ENCODE data around the gene HLA-A.

HLA-A gene

DNA sequence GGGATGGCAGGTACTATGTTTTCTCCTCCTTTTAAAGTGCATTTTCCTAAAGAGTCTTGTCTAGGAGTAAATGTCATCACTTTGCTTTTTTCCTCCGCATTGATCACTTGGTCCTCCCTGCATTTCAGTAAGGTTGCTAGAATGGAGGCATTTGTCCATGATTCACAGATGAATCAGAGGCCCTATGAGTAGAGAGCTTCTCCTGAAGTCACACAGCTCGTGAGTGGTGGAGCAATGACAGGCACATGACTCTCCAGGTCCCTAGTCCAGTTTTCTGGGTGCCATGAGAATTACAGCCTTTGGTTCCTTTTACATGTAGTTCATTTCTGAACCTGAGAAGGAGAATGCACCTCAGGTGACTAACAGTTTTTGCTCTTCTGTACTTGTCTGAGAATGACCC is 50.5 kb downstream of the HLA-A start:
- no peak for DNase-seq

DNA sequence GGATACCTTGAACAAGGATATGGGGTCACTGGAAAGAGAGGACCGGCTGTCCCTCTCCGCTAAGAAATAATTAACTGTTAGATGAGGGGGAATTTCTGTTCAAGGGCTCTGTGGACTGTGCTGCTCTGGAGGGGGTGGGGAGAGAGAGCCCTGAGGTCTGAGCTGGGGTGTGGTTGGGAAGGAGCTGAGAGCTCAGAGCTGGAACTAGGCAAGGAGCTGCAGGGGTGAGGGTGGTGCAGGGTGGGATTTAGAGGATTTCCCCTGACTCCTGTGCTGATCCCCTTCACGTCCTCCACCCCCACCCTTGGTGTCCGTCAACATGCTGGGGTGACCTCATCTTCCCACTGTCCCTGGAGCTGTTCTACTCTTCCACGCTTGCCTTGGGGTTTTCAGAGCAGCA is 52.5 kb downstream of the HLA-A start:
- no peak for DNase-seq

DNA sequence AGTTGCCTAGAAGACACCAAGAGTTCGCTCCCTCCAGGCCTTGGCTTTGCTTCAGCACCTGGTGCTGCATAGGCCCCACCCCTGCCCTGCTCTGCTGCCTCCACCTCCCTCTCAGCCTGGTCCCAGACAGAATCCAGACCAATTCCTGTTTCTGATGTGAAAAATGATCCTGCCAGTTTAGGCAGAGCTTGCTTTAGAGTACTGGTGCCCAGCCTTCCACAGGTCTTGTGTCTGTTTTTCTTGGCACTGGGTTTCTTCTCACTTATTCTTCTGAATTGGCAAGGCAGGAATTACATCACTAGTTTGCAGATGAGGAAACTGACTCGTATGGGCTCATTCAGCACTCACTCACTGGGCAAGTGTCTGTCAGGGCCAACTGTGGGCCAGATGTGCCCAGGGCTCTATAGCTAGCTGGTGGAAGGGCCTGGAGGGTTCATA is 53.0 kb downstream of the HLA-A start:
- no peak for DNase-seq

Data from CD4-positive, alpha-beta T cell treated with Interleukin-21 for 1 hour (primary cell).